NB4 (cell line): Measurements from ENCODE around the gene BOD1L1.
A peak's percentile ranks its signal among the peaks of the same experiment; 100 is the strongest.

Experiments used
- DNase-seq: peaks from one replicate; pipeline ENCODE4 v3.0.0; 2010; ENCODE audit warnings: low read depth
- H3K4me3 ChIP-seq: one replicate; pipeline ENCODE4 v1.5.1; 2011; ENCODE audit warnings: mild to moderate bottlenecking, low read depth, low read length, moderate library complexity
- MYC ChIP-seq: IDR thresholded peaks from 2 replicates; pipeline ENCODE4 v1.6.1; 2011; ENCODE audit warnings: low read depth, low read length
- POLR2A ChIP-seq: IDR thresholded peaks from 2 replicates; pipeline ENCODE4 v1.6.1; 2011; ENCODE audit warnings: mild to moderate bottlenecking; ENCODE audit not compliant: insufficient read length; ENCODE audit errors: extremely low read depth
- TF ChIP-seq, protein P1 (sequence below): IDR thresholded peaks from one replicate; pipeline ENCODE4 v1.5.1; 2012; ENCODE audit warnings: low read depth, low read length
- TF ChIP-seq, protein P2 (sequence below): IDR thresholded peaks from 2 replicates; pipeline ENCODE4 v1.6.1; 2011; ENCODE audit warnings: low read depth, low read length

BOD1L1 gene

DNA sequence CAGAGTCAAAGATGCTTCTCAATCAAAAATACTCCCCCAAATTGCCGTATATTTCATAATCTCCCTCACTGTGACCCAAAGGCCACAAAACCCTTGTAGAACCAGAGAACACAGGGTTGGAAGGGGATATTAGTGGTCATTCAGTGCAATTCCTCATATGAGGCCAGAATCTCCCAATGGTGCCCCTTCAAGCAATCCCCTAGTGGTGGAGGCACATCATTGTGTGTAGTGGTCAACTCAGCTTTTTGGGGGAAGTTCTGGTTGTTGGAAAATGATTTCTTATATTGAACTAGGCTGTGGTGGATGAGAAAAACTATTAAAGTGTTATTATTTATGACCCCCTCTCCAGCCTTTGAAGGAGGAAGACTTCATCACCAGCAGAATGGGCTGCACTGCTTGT is 17.6 kb upstream of the BOD1L1 start:
- TF ChIP-seq, protein P1, sequence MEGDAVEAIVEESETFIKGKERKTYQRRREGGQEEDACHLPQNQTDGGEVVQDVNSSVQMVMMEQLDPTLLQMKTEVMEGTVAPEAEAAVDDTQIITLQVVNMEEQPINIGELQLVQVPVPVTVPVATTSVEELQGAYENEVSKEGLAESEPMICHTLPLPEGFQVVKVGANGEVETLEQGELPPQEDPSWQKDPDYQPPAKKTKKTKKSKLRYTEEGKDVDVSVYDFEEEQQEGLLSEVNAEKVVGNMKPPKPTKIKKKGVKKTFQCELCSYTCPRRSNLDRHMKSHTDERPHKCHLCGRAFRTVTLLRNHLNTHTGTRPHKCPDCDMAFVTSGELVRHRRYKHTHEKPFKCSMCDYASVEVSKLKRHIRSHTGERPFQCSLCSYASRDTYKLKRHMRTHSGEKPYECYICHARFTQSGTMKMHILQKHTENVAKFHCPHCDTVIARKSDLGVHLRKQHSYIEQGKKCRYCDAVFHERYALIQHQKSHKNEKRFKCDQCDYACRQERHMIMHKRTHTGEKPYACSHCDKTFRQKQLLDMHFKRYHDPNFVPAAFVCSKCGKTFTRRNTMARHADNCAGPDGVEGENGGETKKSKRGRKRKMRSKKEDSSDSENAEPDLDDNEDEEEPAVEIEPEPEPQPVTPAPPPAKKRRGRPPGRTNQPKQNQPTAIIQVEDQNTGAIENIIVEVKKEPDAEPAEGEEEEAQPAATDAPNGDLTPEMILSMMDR, result peak; percentile 32
- TF ChIP-seq MYC, result no peak
- no peak overlapping the region for H3K4me3 ChIP-seq
- no peak for DNase-seq

DNA sequence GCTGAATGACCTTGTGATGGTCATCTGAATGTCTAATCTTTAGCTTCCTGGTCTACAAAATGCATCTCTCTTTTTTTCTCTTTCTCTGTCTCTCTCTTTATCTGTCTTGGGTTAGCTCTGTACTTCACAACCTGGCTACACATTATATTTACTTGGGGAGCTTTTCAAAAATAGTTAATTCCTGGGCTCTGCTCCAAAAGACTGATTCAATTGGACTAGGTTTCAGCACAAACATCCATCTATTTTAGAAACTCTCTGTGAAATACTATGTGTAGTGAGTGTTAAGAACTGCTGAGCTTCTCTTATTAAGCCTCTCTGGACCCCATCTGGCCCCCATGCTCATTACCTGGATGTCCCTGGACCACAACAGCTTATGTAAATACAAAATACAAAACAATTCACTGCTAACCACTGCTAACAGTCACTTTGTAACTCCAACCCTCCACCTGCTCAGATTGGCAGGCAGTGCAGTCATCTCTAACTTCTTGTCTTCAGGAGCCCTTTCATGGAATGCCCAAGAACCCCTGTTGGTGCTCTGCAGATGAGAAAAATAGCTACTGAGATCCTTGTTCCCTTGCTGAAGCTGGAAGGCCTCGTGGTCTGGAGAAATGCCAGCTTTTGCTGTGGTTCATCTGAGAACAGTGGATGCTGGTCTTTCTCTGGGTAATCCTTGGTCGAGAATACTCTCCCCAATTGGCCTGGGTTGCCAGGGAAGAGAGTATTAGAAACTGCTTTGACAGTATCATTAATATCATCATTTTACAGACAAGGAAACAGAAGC is 14.8 kb upstream of the BOD1L1 start:
- H3K4me3 ChIP-seq, result no peak overlapping the region
- TF ChIP-seq, protein P1, result no peak
- TF ChIP-seq, protein P2, sequence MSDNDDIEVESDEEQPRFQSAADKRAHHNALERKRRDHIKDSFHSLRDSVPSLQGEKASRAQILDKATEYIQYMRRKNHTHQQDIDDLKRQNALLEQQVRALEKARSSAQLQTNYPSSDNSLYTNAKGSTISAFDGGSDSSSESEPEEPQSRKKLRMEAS, result no peak
- TF ChIP-seq MYC (no peak), POLR2A (no peak)
- no peak for DNase-seq

DNA sequence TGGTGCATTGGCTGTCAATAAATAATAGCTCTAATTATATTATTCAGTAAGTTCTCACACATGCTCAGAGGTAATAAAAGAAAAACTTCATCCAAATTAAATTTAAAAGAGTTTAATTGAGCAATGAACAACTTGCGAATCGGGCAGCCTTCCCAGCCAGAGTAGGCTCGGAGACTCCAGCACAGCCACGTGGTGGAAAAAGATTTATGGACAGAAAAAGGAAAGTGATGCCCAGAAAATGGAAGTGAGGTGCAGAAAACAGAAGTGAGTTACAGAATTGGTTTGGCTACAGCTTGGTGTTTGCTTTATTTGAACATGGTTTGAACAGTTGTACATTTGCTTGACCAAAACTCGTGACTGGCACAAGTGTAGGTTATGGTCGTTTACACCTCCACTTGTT is 13.6 kb upstream of the BOD1L1 start:
- no peak for DNase-seq
- no peak overlapping the region for H3K4me3 ChIP-seq
- TF ChIP-seq, protein P2, result no peak
- TF ChIP-seq POLR2A (no peak), MYC (no peak)
- TF ChIP-seq, protein P1, result no peak

DNA sequence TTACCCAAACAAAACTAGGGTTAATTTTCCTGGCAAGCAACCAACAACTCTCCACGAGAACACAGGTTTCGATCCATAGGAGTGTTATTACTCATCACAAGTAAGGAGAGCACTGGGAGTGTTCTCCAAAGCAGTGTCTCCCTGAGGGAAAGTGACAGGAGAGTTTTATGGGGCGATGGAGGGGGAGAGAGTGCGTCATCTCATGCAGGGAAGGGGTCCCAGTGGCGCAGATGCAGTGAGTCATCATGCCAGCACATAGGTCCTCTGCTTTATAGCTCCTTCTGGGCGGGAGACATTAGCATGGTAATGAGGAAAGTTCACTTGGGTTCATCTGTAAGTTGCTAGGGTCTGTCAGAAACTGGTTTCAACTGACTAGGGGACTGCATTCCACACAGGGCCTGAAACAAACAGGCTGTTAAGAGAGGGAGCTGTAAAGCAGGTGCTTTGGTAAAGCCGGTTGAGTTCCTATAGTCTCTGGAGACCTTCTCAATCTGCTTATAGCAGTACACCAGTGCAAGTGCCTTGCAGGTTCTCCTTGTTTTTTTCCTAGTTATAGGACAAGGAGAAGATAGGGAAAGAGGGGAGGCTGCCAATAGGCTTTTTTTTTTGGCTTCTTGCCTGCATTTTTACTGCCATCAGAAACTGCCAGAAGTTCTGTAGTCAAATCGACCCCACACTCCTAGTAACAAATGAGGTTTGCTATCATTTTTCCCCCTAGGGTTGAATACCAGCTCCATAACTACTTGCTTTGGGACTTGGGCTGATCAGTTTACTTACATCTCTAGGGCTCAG is 12.8 kb upstream of the BOD1L1 start:
- TF ChIP-seq, protein P1, result no peak
- TF ChIP-seq MYC (no peak), POLR2A (no peak)
- TF ChIP-seq, protein P2, result no peak
- H3K4me3 ChIP-seq, result no peak overlapping the region
- peak; percentile 67 for DNase-seq

DNA sequence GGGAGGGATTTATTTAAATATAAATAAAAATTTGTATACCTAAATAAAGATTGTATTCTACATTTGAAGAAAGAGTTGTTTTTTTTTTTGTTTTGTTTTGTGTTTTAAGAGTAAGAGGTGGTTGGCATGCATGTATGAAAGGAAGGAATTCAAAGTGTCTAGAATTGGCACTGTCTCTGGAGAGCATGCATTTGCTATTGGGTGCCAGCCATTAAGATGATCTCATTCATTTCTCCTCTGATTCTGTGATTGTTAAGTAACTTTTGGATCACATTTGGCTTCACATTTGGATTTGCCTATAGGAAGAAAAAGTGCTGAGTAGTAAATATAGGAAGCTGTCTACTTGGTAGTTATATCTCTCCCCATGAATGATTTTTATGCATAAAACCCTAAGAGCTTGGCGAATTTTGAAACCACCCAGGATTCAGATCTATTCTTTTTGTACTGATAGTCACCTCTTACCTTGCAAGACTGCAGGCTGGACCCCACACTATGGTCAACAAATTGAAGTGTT is 7.8 kb upstream of the BOD1L1 start:
- no peak for DNase-seq
- no peak overlapping the region for H3K4me3 ChIP-seq
- TF ChIP-seq POLR2A (no peak), MYC (no peak)
- TF ChIP-seq, protein P1, result no peak
- TF ChIP-seq, protein P2, result no peak
